Naive thymus-derived CD4-positive, alpha-beta T cell (primary cell): ENCODE data around the gene CLDN15. TPM values are rescaled to one million over a fixed set of nuclear protein-coding genes. Genes with fewer than 3 reads are reported as not detected.
A peak's percentile ranks its signal among the peaks of the same experiment; 100 is the strongest.
"Not testable (repeated sequence)": the region's sequence is repeated elsewhere in the genome, so short reads cannot be mapped to it uniquely, and the experiment has no call there.

ENCODE experiments used
- ATAC-seq: fragments of 150-1000 bp; cut with Tn5 transposase; 2 replicates; pipeline ENCODE4 v1.10.0; 2021; ENCODE audit warnings: mild to moderate bottlenecking, moderate library complexity
- CTCF ChIA-PET: fragments of 350-600 bp; sonication (Branson Sonifier 250); formaldehyde crosslinking; loops from one replicate; lab custom pipeline; 2021; ENCODE audit warnings: antibody characterized with exemption; lab: Charles Lee
- POLR2A ChIA-PET: fragments of 350-600 bp; sonication (Branson Sonifier 250); formaldehyde crosslinking; loops from one replicate; lab custom pipeline; 2021; ENCODE audit warnings: antibody characterized with exemption, inconsistent platforms; lab: Charles Lee
- DNase-seq, 9 donors: peaks; one replicate each; pipeline versions ENCODE4 v3.0.0 to v3.0.0-alpha.2; 2020 to 2022; ENCODE audit warnings: mixed read lengths in 1 of 9
- H3K27ac ChIP-seq: one replicate; pipeline ENCODE4 v1.7.0; 2013; ENCODE audit warnings: mild to moderate bottlenecking, low read depth, low read length, moderate library complexity
- H3K27me3 ChIP-seq, 2 donors: one replicate each; pipeline ENCODE4 v1.7.0; 2013; ENCODE audit warnings: low read length in 2 of 2, mild to moderate bottlenecking in 2 of 2, moderate library complexity in 2 of 2; ENCODE audit not compliant: control insufficient read depth in 2 of 2, insufficient read depth in 2 of 2
- H3K36me3 ChIP-seq, 3 experiments: 1 replicate in 2 of 3; 2 replicates in 1 of 3; pipeline ENCODE4 v1.7.0; 2013; ENCODE audit warnings: low read length in 3 of 3, mild to moderate bottlenecking in 3 of 3, moderate library complexity in 1 of 3; ENCODE audit not compliant: insufficient read depth in 3 of 3, control insufficient read depth in 2 of 3
- H3K4me1 ChIP-seq, 2 donors: one replicate each; pipeline ENCODE4 v1.7.0; 2013; ENCODE audit warnings: low read length in 2 of 2, mild to moderate bottlenecking in 2 of 2, moderate library complexity in 1 of 2; ENCODE audit not compliant: control insufficient read depth in 2 of 2, insufficient read depth in 2 of 2
- H3K4me3 ChIP-seq: 2 replicates; pipeline ENCODE4 v1.7.0; 2013; ENCODE audit warnings: mild to moderate bottlenecking, low read length
- H3K9me3 ChIP-seq, 3 experiments: 1 replicate in 2 of 3; 2 replicates in 1 of 3; pipeline ENCODE4 v1.7.0; 2013; ENCODE audit warnings: low read length in 3 of 3; ENCODE audit not compliant: control insufficient read depth in 2 of 3
- H3K27ac Mint-ChIP-seq, 9 donors: one replicate each; pipeline ENCODE4 v1.8.0; 2020 to 2022; ENCODE audit warnings: mixed read lengths in 9 of 9, mild to moderate bottlenecking in 8 of 9, moderate library complexity in 5 of 9, inconsistent platforms in 2 of 9
- H3K27me3 Mint-ChIP-seq, 5 donors: one replicate each; pipeline ENCODE4 v1.8.0; 2021 to 2022; ENCODE audit warnings: mixed read lengths in 5 of 5, mild to moderate bottlenecking in 1 of 5
- H3K36me3 Mint-ChIP-seq, 5 donors: one replicate each; pipeline ENCODE4 v1.8.0; 2020 to 2022; ENCODE audit warnings: mixed read lengths in 5 of 5, mild to moderate bottlenecking in 3 of 5, inconsistent platforms in 1 of 5
- H3K4me1 Mint-ChIP-seq, 7 donors: one replicate each; pipeline ENCODE4 v1.8.0; 2020 to 2022; ENCODE audit warnings: mixed read lengths in 7 of 7, mild to moderate bottlenecking in 3 of 7, inconsistent platforms in 1 of 7
- H3K4me3 Mint-ChIP-seq, 10 donors: one replicate each; pipeline ENCODE4 v1.8.0; 2020 to 2022; ENCODE audit warnings: mild to moderate bottlenecking in 10 of 10, mixed read lengths in 10 of 10, moderate library complexity in 6 of 10, inconsistent platforms in 2 of 10
- H3K9me3 Mint-ChIP-seq, 11 donors: one replicate each; pipeline ENCODE4 v1.8.0; 2020 to 2022; ENCODE audit warnings: mixed read lengths in 11 of 11, mild to moderate bottlenecking in 4 of 11, inconsistent platforms in 1 of 11, moderate library complexity in 1 of 11
- intact Hi-C, 2 donors: fragments of 100-400 bp; cut with micrococcal nuclease; formaldehyde crosslinking; loops; one replicate each; pipeline ENCODE4 v1.15.1; 2023
- polyA plus RNA-seq, 2 donors: library from polyadenylated mRNA; unstranded; fragments of 300-500 nt; fragmentation: Illumina TruSeq; gene quantifications; one replicate each; pipeline ENCODE4 v1.2.3, GENCODE V29; 2021
- total RNA-seq, 6 experiments: library from RNA in 5 of 6; stranded (reverse) in 5 of 6; gene quantifications; 1 replicate in 5 of 6; 2 replicates in 1 of 6; pipeline ENCODE4 v1.2.3 and lab custom pipeline; 2021 to 2026

The CLDN15 gene
- total and polyA plus RNA-seq, 7 experiments from 2014 or later = 0.51 to 58.6 (median 23.3) TPM

DNA sequence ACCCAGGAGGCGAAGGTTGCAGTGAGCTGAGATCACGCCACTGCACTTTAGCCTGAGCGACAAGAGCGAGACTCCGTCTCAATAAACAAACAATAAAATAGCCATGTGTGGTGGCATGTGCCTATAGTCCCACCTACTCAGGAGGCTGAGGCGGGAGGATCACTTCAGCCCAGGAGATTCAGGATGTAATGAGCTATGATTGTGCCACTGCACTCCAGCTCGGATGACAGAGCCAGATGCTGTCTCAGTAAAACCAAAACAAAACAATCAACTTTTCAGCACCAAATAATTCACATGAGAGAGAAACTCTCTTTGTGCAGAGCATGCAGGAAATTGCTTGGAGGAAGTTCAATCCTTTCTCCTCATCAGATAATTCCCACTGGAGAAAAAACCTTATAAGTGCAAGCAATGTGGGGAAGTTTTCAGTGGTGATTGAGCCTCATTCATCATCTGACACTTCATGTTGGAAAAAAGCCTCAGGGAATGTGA is 20.7 kb upstream of the CLDN15 start:
- no peaks in the 10 kb centered on the region for H3K36me3 ChIP-seq
- H3K4me1 Mint-ChIP-seq = no peaks in the 10 kb centered on the region
- ATAC-seq (no peak), DNase-seq (no peak)
- no peaks in the 10 kb centered on the region for H3K9me3 Mint-ChIP-seq
- no peaks in the 10 kb centered on the region for H3K9me3 ChIP-seq
- POLR2A ChIA-PET = interaction anchor here (0.7 kb wide), 1 partner anchor 11 kb away, joined by 3 read pairs; no protein-coding TSS in a partner anchor
- CTCF ChIA-PET = interaction anchor here (0.7 kb wide), 1 partner anchor 276 kb away, joined by 4 read pairs; no protein-coding TSS in a partner anchor
- H3K36me3 Mint-ChIP-seq = no peaks in the 10 kb centered on the region
- H3K27ac ChIP-seq = no peak overlapping the region
- intact Hi-C loops = no loop called here
- H3K4me3 Mint-ChIP-seq = no peak overlapping the region
- no peaks in the 10 kb centered on the region for H3K27me3 ChIP-seq
- H3K4me3 ChIP-seq = no peak overlapping the region
- no peaks in the 10 kb centered on the region for H3K4me1 ChIP-seq
- H3K27me3 Mint-ChIP-seq = peaks cover 0 to 6% (median 0%) of the 10 kb centered on the region in 5 donors
- no peak overlapping the region for H3K27ac Mint-ChIP-seq

DNA sequence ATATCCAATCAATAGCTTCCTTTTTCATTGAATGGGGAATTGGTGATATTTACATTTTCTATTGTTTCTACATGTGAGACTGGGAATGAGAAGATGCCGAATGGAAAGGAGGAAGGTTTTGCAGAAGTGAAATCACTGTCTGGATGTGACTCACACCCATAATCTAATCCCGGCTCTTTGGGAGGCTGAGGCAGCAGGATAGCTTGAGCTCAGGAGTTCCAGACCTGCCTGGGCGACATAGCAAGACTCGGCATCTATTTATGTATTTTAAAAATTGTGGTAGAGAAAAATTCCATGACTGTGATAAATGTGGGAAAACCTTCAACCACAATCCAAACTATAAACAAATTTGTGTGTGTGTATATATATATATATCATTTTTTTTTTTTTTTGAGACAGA is 18.2 kb upstream of the CLDN15 start:
- Mint-ChIP-seq H3K4me1 (peaks cover 13 to 18% (median 16%) of the 10 kb centered on the region in 7 donors), H3K4me3 (no peak overlapping the region), H3K9me3 (no peaks in the 10 kb centered on the region), H3K27ac (no peak overlapping the region), H3K27me3 (peaks cover 0 to 6% (median 0%) of the 10 kb centered on the region in 5 donors), H3K36me3 (peaks cover 5 to 7% (median 5%) of the 10 kb centered on the region in 5 donors)
- peaks cover 7 to 8% of the 10 kb centered on the region in 2 donors for H3K4me1 ChIP-seq
- ChIA-PET POLR2A (interaction anchor here (0.7 to 1.0 kb wide), 2 partner anchors 11 to 12 kb away, joined by 3 to 4 read pairs; partner anchors contain the start of gene FIS1), CTCF (interaction anchor here (4.6 kb wide), 1 partner anchor 12 kb away, joined by 23 read pairs; the partner anchor contains the start of gene FIS1)
- H3K9me3 ChIP-seq = no peaks in the 10 kb centered on the region
- intact Hi-C loops = no loop called here
- no peak overlapping the region for H3K4me3 ChIP-seq
- H3K27ac ChIP-seq = no peak overlapping the region
- no peaks in the 10 kb centered on the region for H3K27me3 ChIP-seq
- no peak for DNase-seq
- ATAC-seq = no peak
- peaks cover 0 to 5% (median 0%) of the 10 kb centered on the region in 3 experiments for H3K36me3 ChIP-seq

DNA sequence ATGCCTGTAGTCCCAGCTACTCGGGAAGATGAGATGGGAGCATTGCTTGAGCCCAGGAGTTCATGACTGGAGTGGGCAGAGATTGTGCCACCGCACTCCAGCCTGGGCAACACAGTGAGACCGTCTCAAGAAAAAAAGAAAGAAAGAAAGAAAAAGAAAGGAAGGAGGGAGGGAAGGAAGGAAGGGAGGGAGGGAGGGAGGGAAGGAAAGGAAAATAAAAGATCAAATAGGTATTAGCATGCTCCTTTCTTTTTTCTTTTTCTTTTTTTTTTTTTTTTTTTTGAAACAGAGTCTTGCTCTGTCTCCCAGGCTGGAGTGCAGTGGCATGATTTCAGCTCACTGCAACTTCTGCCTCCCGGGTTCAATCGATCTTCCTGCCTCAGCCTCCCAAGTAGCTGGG is 15.6 kb upstream of the CLDN15 start:
- ATAC-seq, H3K27me3 ChIP-seq, H3K27me3 Mint-ChIP-seq, H3K9me3 Mint-ChIP-seq, H3K9me3 ChIP-seq, DNase-seq: not testable (repeated sequence)
- intact Hi-C loops = loop anchor here (2.0 to 5.0 kb wide), 4 partner anchors 68 to 1336 kb away; partner anchors contain the start of genes IFT22 (in 1 of the 2) and TRIM4 (in 1 of the 2)
- H3K36me3 Mint-ChIP-seq = peaks cover 5 to 13% (median 7%) of the 10 kb centered on the region in 5 donors
- H3K27ac ChIP-seq = peak overlapping the region; percentile 87
- POLR2A ChIA-PET = interaction anchor here (0.6 to 3.7 kb wide), 3 partner anchors 9 to 35 kb away, joined by 3 to 23 read pairs (median 15); partner anchors contain the start of genes FIS1, PLOD3 and ZNHIT1
- H3K27ac Mint-ChIP-seq = peak overlapping the region in 2 of 9 donors; percentile 90 to 96
- peaks cover 23 to 31% (median 29%) of the 10 kb centered on the region in 7 donors for H3K4me1 Mint-ChIP-seq
- H3K4me3 Mint-ChIP-seq = peak overlapping the region in 9 of 10 donors; percentile 11 to 100 (median 99)
- H3K36me3 ChIP-seq = peaks cover 0 to 13% (median 0%) of the 10 kb centered on the region in 3 experiments
- H3K4me3 ChIP-seq = peak overlapping the region; percentile 76
- H3K4me1 ChIP-seq = peaks cover 13 to 16% of the 10 kb centered on the region in 2 donors
- CTCF ChIA-PET = interaction anchor here (4.6 kb wide), 1 partner anchor 9 kb away, joined by 23 read pairs; the partner anchor contains the start of gene FIS1

DNA sequence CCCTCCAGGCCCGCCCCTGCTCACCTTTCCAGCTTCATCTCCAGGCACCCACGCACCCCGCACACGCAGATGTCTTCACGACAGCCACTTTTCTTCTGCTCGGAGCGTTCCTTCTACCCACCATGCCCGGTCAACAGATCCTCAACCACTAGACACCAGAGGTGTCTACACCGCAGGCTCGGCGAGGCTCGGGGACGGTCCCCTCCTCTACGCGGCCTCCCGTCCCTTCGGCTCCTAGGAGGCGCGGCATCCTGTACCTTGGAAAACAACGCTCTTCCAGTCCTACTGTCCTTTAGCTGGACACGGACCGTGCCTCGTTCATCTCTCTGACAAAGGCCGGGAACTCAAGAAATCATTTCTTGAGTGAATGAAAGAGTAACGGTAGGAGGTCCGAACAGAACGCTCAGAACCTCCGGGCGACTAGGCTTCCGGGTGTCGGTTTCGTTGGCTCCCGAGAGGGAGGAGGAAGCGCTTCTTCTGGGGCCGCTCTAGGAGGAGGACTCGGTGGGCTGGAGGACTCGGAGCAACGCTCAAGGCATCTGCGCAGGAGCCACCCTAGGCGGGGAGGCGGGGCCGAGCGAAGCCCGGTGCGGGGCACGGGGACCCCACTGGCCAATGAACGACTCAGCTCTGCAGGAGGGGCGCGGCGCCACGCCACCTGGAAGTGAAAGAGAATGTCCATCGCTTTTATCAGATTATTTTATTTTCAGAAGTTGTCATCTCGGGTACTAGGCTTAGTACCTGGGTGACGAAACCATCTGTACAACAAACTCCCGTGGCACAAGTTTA is 14.5 kb upstream of the CLDN15 start:
- peaks cover 0 to 13% (median 0%) of the 10 kb centered on the region in 3 experiments for H3K36me3 ChIP-seq
- no peaks in the 10 kb centered on the region for H3K9me3 ChIP-seq
- Mint-ChIP-seq H3K36me3 (peaks cover 5 to 16% (median 9%) of the 10 kb centered on the region in 5 donors), H3K9me3 (no peaks in the 10 kb centered on the region), H3K4me1 (peaks cover 28 to 39% (median 32%) of the 10 kb centered on the region in 7 donors), H3K4me3 (peak overlapping the region; percentile 94 to 100 (median 99)), H3K27ac (peak overlapping the region; percentile 90 to 99 (median 97)), H3K27me3 (peaks cover 0 to 4% (median 0%) of the 10 kb centered on the region in 5 donors)
- POLR2A ChIA-PET = interaction anchor here (1.0 to 3.7 kb wide), 3 partner anchors 8 to 82 kb away, joined by 3 to 23 read pairs (median 15); partner anchors contain the start of genes FIS1, PLOD3 and ZNHIT1
- peak; percentile 100 for ATAC-seq
- H3K4me1 ChIP-seq = peaks cover 13 to 16% of the 10 kb centered on the region in 2 donors
- peak overlapping the region; percentile 76 for H3K4me3 ChIP-seq
- CTCF ChIA-PET = interaction anchor here (4.6 kb wide), 1 partner anchor 8 kb away, joined by 23 read pairs; the partner anchor contains the start of gene FIS1
- peak; percentile 95 to 98 (median 97) for DNase-seq
- H3K27me3 ChIP-seq = no peaks in the 10 kb centered on the region
- intact Hi-C loops = loop anchor here (1.0 to 5.0 kb wide), 11 partner anchors 8 to 1335 kb away; partner anchors contain the start of genes IFT22 (in 2 of the 2), ZNHIT1 (in 2 of the 2), TRIM4 (in 1 of the 2) and TRIM56 (in 1 of the 2)
- peak overlapping the region; percentile 87 for H3K27ac ChIP-seq

DNA sequence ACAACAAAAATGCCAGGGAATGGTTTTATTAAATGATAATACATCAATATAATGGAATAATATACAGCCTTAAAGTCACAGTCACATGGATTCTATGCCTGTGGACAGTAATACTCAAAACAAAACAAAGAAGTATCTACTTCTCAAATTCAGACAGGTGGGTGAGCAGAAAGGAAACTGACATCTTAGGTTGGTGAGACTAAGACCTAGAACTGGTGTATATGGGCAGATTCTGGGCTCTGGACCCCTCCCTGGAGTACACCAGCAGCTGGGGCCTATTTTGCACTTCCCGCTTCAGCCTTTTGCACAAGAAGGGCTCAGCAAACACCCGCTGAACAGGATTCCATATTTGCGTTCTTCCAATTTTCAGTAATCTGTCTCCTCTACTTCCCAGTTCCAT is 12.7 kb upstream of the CLDN15 start:
- no peaks in the 10 kb centered on the region for H3K9me3 Mint-ChIP-seq
- no peak for DNase-seq
- peaks cover 5 to 20% (median 9%) of the 10 kb centered on the region in 5 donors for H3K36me3 Mint-ChIP-seq
- Histone ChIP-seq H3K27ac (peak overlapping the region; percentile 18), H3K4me1 (peaks cover 18 to 20% of the 10 kb centered on the region in 2 donors), H3K36me3 (peaks cover 0 to 13% (median 0%) of the 10 kb centered on the region in 3 experiments), H3K4me3 (no peak overlapping the region), H3K27me3 (no peaks in the 10 kb centered on the region), H3K9me3 (no peaks in the 10 kb centered on the region)
- peaks cover 0 to 4% (median 0%) of the 10 kb centered on the region in 5 donors for H3K27me3 Mint-ChIP-seq
- H3K4me3 Mint-ChIP-seq = peak overlapping the region; percentile 43 to 100 (median 97)
- ChIA-PET POLR2A (no interaction called here), CTCF (interaction anchor here (0.5 to 0.6 kb wide), 2 partner anchors 155 to 797 kb away, joined by 3 to 5 read pairs; no protein-coding TSS in a partner anchor)
- peak overlapping the region in 7 of 9 donors; percentile 20 to 90 (median 60) for H3K27ac Mint-ChIP-seq
- intact Hi-C loops = loop anchor here in 1 of 2 donors (5.0 kb wide), 3 partner anchors 413 to 1333 kb away; partner anchors contain the start of gene TRIM4
- peaks cover 32 to 46% (median 39%) of the 10 kb centered on the region in 7 donors for H3K4me1 Mint-ChIP-seq
- no peak for ATAC-seq
